SK-N-SH treated with all-trans-retinoic acid at 6 μM for 48 hours (cell line): Measurements from ENCODE around the gene METTL6.

Experiments
- ATAC-seq: fragments of 200-7000 bp; cut with Tn5 transposase; 3 replicates; pipeline ENCODE4 v1.9.1; 2020; ENCODE audit warnings: mild to moderate bottlenecking, moderate library complexity
- ARNTL ChIP-seq: fragments of 450-650 bp; formaldehyde crosslinking; IDR thresholded peaks from 2 replicates; pipeline ENCODE4 v1.5.0; 2020; ENCODE audit warnings: low read depth, mild to moderate bottlenecking, moderate library complexity, borderline replicate concordance
- BACH2 ChIP-seq: fragments of 250-450 bp; sonication (Bioruptor Pico); IDR thresholded peaks from 2 replicates; pipeline ENCODE4 v1.9.0; 2021; ENCODE audit warnings: mild to moderate bottlenecking, borderline replicate concordance
- CSDC2 ChIP-seq: fragments of 250-450 bp; sonication (Bioruptor Pico); IDR thresholded peaks from 2 replicates; pipeline ENCODE4 v1.5.0; 2020; ENCODE audit warnings: mild to moderate bottlenecking, moderate library complexity
- ESRRG ChIP-seq: fragments of 250-450 bp; sonication (Bioruptor Pico); IDR thresholded peaks from 2 replicates; pipeline ENCODE4 v1.6.1; 2021; ENCODE audit warnings: mild to moderate bottlenecking
- GLIS3 ChIP-seq: fragments of 250-450 bp; sonication (Bioruptor Pico); IDR thresholded peaks from 2 replicates; pipeline ENCODE4 v1.5.0; 2020; ENCODE audit warnings: mild to moderate bottlenecking, moderate library complexity
- ISL1 ChIP-seq: fragments of 250-450 bp; sonication (Bioruptor Pico); IDR thresholded peaks from 2 replicates; pipeline ENCODE4 v2.1.2; 2022; ENCODE audit warnings: mild to moderate bottlenecking, moderate library complexity
- OSR1 ChIP-seq: fragments of 250-450 bp; sonication (Bioruptor Pico); IDR thresholded peaks from 2 replicates; pipeline ENCODE4 v1.8.0; 2022; ENCODE audit warnings: moderate library complexity, mild to moderate bottlenecking, inconsistent platforms
- PPARA ChIP-seq: fragments of 250-450 bp; sonication (Bioruptor Pico); IDR thresholded peaks from 2 replicates; pipeline ENCODE4 v1.5.0; 2020; ENCODE audit warnings: mild to moderate bottlenecking, borderline replicate concordance
- RARB ChIP-seq: fragments of 250-450 bp; sonication (Bioruptor Pico); IDR thresholded peaks from 2 replicates; pipeline ENCODE4 v1.8.0; 2021; ENCODE audit warnings: mild to moderate bottlenecking, moderate library complexity
- SNAI2 ChIP-seq: fragments of 250-450 bp; sonication (Bioruptor Pico); IDR thresholded peaks from 2 replicates; pipeline ENCODE4 v1.5.0; 2020; ENCODE audit warnings: mild to moderate bottlenecking, moderate library complexity
- TCF4 ChIP-seq: fragments of 250-450 bp; sonication (Bioruptor Pico); IDR thresholded peaks from 2 replicates; pipeline ENCODE4 v1.8.0; 2021; ENCODE audit warnings: mild to moderate bottlenecking, moderate library complexity, borderline replicate concordance
- TOX ChIP-seq: fragments of 250-450 bp; sonication (Bioruptor Pico); IDR thresholded peaks from 2 replicates; pipeline ENCODE4 v1.8.0; 2021; ENCODE audit warnings: mild to moderate bottlenecking, moderate library complexity, borderline replicate concordance
- ZFP3 ChIP-seq: fragments of 250-450 bp; sonication (Bioruptor Pico); IDR thresholded peaks from 2 replicates; pipeline ENCODE4 v1.5.0; 2020; ENCODE audit warnings: mild to moderate bottlenecking, moderate library complexity
- ZFP30 ChIP-seq: fragments of 450-650 bp; formaldehyde crosslinking; IDR thresholded peaks from 2 replicates; pipeline ENCODE4 v1.5.0; 2022; ENCODE audit warnings: mild to moderate bottlenecking, moderate library complexity
- ZNF70 ChIP-seq: fragments of 450-650 bp; formaldehyde crosslinking; IDR thresholded peaks from 2 replicates; pipeline ENCODE4 v1.5.0; 2020; ENCODE audit warnings: mild to moderate bottlenecking, moderate library complexity
- ZNF8 ChIP-seq: fragments of 450-650 bp; formaldehyde crosslinking; IDR thresholded peaks from 2 replicates; pipeline ENCODE4 v1.5.0; 2020; ENCODE audit warnings: mild to moderate bottlenecking, moderate library complexity
- TF ChIP-seq, protein P1 (sequence below): fragments of 250-450 bp; sonication (Bioruptor Pico); IDR thresholded peaks from 2 replicates; pipeline ENCODE4 v1.5.1; 2020; ENCODE audit warnings: low read depth, mild to moderate bottlenecking, moderate library complexity
- TF ChIP-seq, protein P2 (sequence below): fragments of 250-450 bp; sonication (Bioruptor Pico); IDR thresholded peaks from 2 replicates; pipeline ENCODE4 v1.8.0; 2021; ENCODE audit warnings: low read depth, mild to moderate bottlenecking, moderate library complexity, borderline replicate concordance
- TF ChIP-seq, protein P3 (sequence below): fragments of 250-450 bp; sonication (Bioruptor Pico); IDR thresholded peaks from 2 replicates; pipeline ENCODE4 v1.8.0; 2020; ENCODE audit warnings: mild to moderate bottlenecking, moderate library complexity, borderline replicate concordance
- TF ChIP-seq, protein P4 (sequence below): fragments of 250-450 bp; sonication (Bioruptor Pico); IDR thresholded peaks from 2 replicates; pipeline ENCODE4 v1.5.1; 2021; ENCODE audit warnings: mild to moderate bottlenecking, moderate library complexity
- TF ChIP-seq, protein P5 (sequence below): fragments of 250-450 bp; sonication (Bioruptor Pico); IDR thresholded peaks from 2 replicates; pipeline ENCODE4 v1.5.0; 2020; ENCODE audit warnings: mild to moderate bottlenecking, moderate library complexity

The METTL6 gene

DNA sequence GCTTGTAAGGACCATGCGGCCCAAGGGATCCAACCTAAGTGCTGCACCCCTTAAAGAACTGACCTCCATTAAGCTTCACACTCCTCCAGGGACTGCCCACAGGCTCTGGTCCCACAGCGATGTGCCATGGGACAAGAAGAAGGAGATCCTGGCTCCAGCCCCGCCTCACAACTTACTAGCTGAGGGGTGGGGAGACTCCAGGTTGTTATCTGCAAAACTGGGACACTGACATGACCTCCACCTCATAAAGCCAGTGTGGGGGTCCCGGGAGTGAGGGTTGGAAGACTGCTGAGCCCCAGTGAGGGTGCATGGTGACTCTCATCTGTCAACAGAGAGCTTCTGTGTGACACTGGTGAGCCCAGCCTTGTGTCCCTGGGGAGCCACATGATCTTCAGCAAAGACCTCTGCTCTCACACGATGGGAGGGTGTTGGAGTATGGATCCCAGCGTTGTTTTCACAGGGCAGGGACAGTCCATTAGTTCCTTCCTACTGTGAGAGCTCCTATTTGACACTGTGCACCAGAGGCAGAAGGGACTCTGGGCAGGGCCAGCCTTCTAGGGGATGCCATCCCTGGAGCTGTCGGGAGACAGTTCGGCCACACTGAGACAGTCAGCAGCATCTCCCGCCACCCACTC, 26.8 kb upstream of the METTL6 start:
- no peak for ATAC-seq
- TF ChIP-seq ZFP3 (CRISPR knock-in tag) = no peak
- TF ChIP-seq ZNF70 (CRISPR knock-in tag) = no peak
- TF ChIP-seq GLIS3 (CRISPR knock-in tag) = no peak
- no peak for TF ChIP-seq ARNTL (CRISPR knock-in tag)
- TF ChIP-seq BACH2 (CRISPR knock-in tag) = no peak
- TF ChIP-seq, protein P1, sequence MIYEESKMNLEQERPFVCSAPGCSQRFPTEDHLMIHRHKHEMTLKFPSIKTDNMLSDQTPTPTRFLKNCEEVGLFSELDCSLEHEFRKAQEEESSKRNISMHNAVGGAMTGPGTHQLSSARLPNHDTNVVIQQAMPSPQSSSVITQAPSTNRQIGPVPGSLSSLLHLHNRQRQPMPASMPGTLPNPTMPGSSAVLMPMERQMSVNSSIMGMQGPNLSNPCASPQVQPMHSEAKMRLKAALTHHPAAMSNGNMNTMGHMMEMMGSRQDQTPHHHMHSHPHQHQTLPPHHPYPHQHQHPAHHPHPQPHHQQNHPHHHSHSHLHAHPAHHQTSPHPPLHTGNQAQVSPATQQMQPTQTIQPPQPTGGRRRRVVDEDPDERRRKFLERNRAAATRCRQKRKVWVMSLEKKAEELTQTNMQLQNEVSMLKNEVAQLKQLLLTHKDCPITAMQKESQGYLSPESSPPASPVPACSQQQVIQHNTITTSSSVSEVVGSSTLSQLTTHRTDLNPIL = no peak
- no peak for TF ChIP-seq ZNF8 (CRISPR knock-in tag)
- TF ChIP-seq RARB (CRISPR knock-in tag) = no peak
- TF ChIP-seq ZFP30 (CRISPR knock-in tag) = no peak

DNA sequence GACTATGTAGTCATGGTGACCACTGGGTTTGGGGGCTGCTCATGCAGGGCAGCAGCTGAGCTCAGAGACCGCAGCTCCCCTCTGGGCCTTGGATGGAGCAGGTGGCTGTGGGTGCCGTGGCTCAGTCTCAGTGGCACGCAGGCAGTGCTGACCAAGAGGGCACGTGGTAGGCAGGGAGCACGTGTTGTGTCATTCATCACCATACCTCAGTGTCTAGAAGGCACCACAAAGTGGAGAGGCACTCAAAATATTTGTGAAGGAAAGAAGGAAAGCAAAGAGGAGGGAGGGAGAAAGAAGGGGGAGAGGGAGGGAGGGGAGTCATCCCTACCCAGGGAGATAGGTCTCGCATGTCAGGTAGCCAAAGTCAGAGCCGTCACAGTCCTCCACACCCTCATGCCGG, 26.2 kb upstream of the METTL6 start:
- no peak for TF ChIP-seq ISL1 (CRISPR knock-in tag)
- TF ChIP-seq ZFP3 (CRISPR knock-in tag) = no peak
- TF ChIP-seq PPARA = no peak
- TF ChIP-seq ZNF70 (CRISPR knock-in tag) = no peak
- no peak for TF ChIP-seq ARNTL (CRISPR knock-in tag)
- TF ChIP-seq, protein P1 = no peak
- TF ChIP-seq, protein P2, sequence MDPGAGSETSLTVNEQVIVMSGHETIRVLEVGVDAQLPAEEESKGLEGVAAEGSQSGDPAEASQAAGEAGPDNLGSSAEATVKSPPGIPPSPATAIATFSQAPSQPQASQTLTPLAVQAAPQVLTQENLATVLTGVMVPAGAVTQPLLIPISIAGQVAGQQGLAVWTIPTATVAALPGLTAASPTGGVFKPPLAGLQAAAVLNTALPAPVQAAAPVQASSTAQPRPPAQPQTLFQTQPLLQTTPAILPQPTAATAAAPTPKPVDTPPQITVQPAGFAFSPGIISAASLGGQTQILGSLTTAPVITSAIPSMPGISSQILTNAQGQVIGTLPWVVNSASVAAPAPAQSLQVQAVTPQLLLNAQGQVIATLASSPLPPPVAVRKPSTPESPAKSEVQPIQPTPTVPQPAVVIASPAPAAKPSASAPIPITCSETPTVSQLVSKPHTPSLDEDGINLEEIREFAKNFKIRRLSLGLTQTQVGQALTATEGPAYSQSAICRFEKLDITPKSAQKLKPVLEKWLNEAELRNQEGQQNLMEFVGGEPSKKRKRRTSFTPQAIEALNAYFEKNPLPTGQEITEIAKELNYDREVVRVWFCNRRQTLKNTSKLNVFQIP (CRISPR knock-in tag) = no peak
- no peak for ATAC-seq

DNA sequence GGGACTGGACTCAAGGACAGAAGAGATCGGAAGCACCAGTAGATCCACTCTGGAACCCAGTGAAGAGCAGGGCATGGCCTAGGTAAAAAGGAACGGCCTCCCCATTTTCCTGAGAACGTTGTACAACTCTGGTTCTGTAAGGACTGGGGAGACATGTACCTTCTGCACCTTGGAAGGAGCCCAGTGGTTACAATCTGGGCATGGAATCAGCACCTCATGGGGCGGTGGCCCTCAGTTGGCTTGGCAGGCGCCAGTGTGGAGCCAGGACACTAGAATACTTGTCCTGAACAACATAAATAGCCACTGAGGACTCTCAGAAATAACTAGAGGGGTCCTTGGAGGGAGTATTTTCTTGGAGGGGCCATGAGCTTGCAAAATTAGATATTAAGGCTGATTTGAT, 25.6 kb upstream of the METTL6 start:
- TF ChIP-seq ARNTL (CRISPR knock-in tag) (no peak), PPARA (no peak), TCF4 (CRISPR knock-in tag) (no peak), ZFP3 (CRISPR knock-in tag) (no peak), TOX (CRISPR knock-in tag) (no peak), ZNF70 (CRISPR knock-in tag) (no peak), CSDC2 (CRISPR knock-in tag) (no peak), GLIS3 (CRISPR knock-in tag) (no peak), OSR1 (CRISPR knock-in tag) (no peak), BACH2 (CRISPR knock-in tag) (no peak), RARB (CRISPR knock-in tag) (no peak), ESRRG (CRISPR knock-in tag) (no peak), SNAI2 (no peak), ZNF8 (CRISPR knock-in tag) (no peak), ISL1 (CRISPR knock-in tag) (no peak)
- TF ChIP-seq, protein P2 (CRISPR knock-in tag) = no peak
- TF ChIP-seq, protein P3, sequence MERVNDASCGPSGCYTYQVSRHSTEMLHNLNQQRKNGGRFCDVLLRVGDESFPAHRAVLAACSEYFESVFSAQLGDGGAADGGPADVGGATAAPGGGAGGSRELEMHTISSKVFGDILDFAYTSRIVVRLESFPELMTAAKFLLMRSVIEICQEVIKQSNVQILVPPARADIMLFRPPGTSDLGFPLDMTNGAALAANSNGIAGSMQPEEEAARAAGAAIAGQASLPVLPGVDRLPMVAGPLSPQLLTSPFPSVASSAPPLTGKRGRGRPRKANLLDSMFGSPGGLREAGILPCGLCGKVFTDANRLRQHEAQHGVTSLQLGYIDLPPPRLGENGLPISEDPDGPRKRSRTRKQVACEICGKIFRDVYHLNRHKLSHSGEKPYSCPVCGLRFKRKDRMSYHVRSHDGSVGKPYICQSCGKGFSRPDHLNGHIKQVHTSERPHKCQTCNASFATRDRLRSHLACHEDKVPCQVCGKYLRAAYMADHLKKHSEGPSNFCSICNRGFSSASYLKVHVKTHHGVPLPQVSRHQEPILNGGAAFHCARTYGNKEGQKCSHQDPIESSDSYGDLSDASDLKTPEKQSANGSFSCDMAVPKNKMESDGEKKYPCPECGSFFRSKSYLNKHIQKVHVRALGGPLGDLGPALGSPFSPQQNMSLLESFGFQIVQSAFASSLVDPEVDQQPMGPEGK (CRISPR knock-in tag) = no peak
- TF ChIP-seq, protein P1 = no peak
- TF ChIP-seq, protein P4, sequence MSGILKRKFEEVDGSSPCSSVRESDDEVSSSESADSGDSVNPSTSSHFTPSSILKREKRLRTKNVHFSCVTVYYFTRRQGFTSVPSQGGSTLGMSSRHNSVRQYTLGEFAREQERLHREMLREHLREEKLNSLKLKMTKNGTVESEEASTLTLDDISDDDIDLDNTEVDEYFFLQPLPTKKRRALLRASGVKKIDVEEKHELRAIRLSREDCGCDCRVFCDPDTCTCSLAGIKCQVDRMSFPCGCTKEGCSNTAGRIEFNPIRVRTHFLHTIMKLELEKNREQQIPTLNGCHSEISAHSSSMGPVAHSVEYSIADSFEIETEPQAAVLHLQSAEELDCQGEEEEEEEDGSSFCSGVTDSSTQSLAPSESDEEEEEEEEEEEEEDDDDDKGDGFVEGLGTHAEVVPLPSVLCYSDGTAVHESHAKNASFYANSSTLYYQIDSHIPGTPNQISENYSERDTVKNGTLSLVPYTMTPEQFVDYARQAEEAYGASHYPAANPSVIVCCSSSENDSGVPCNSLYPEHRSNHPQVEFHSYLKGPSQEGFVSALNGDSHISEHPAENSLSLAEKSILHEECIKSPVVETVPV (CRISPR knock-in tag) = no peak
- TF ChIP-seq, protein P5, sequence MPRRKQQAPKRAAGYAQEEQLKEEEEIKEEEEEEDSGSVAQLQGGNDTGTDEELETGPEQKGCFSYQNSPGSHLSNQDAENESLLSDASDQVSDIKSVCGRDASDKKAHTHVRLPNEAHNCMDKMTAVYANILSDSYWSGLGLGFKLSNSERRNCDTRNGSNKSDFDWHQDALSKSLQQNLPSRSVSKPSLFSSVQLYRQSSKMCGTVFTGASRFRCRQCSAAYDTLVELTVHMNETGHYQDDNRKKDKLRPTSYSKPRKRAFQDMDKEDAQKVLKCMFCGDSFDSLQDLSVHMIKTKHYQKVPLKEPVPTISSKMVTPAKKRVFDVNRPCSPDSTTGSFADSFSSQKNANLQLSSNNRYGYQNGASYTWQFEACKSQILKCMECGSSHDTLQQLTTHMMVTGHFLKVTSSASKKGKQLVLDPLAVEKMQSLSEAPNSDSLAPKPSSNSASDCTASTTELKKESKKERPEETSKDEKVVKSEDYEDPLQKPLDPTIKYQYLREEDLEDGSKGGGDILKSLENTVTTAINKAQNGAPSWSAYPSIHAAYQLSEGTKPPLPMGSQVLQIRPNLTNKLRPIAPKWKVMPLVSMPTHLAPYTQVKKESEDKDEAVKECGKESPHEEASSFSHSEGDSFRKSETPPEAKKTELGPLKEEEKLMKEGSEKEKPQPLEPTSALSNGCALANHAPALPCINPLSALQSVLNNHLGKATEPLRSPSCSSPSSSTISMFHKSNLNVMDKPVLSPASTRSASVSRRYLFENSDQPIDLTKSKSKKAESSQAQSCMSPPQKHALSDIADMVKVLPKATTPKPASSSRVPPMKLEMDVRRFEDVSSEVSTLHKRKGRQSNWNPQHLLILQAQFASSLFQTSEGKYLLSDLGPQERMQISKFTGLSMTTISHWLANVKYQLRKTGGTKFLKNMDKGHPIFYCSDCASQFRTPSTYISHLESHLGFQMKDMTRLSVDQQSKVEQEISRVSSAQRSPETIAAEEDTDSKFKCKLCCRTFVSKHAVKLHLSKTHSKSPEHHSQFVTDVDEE (CRISPR knock-in tag) = no peak
- ATAC-seq = no peak
